HG02642 (cell line): ENCODE measurements around the gene BCL6.
"Not testable (repeated sequence)": the region's sequence is repeated elsewhere in the genome, so short reads cannot be mapped to it uniquely, and the experiment has no call there.

Experiments used
- ATAC-seq: cut with Tn5 transposase; IDR thresholded peaks from one replicate; pipeline ENCODE4 v1.9.1; 2021; ENCODE audit warnings: mild to moderate bottlenecking; ENCODE audit not compliant: unreplicated experiment, poor library complexity

The BCL6 gene

DNA sequence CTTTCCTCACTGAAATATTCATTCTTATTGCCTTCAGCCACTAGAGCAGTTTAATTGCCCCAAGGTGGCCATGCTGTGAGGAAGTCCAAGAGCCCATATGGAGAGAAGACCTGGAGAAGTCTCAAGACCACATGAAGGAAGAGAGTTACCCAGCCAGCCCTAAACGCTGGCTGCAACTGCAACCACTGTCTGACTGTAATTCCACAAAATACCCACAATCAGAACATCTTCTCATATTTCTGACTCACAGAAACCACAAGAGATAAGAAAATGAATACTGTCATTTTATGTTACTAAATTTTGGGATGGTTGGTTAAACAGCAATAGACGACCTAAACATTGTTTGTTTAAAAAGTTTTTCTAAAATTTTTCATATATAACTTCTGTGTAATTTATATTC, 60.4 kb downstream of the BCL6 start:
- ATAC-seq = no peak

GRCh38 chr3:187684444-187684843, 60.8 kb downstream of the BCL6 start:
- no peak for ATAC-seq

GRCh38 chr3:187681756-187682155, 63.5 kb downstream of the BCL6 start:
- not testable (repeated sequence) for ATAC-seq

- ATAC-seq = peak; percentile 79
Measured at GRCh38 chr3:187679638-187680396, 65.5 kb downstream of the BCL6 start.

DNA sequence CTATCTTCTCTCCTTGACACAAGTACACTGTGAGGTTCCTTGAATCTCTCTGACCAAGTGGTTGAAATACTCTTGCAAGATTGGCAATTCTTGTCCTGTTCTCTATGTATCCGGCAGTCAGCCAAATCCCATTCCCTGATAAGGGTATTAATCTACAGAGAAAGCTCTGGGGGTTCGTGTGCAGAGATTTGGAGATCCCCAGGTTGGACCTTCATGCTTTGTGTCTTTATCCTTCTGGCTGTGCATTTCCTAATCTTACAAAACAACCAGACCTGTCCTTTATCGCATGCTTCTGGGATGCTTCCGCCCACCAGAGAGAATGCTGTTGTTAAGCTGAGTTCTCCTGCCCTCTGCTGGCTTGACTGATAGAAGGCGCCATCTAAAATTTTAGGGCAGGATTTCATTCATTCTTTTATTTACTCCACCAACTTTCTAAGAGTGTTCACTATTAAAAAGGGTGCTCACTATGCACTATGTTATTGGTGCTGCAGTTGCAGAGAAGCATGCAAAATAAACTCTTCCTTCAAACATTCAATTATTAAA, 66.5 kb downstream of the BCL6 start:
- ATAC-seq = no peak

GRCh38 chr3:187677604-187678003, 67.7 kb downstream of the BCL6 start:
- no peak for ATAC-seq

DNA sequence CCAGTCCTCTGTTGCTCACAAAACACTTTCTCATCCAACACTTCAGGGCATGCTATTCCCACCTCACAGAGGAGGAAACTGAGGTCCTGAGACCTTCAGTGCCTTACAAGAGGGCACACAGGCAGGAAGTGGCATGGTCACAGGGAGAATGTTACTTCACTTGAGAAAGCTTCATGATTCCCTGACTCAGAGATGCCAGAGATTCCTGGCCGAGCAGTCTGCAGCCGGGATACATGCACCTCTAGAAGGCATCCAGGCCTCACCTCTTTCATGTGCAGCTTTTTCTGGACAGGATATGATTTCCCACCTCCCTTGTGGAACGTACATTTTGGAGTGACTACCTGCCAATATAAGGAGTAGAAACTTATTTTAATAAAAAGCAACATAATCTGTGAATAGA, 72.3 kb downstream of the BCL6 start:
- ATAC-seq = no peak
